ENCODE measurements around the gene PATZ1. TPM values are rescaled to one million over a fixed set of nuclear protein-coding genes. Genes with fewer than 3 reads are reported as not detected.
"Not testable (repeated sequence)": the region's sequence is repeated elsewhere in the genome, so short reads cannot be mapped to it uniquely, and the experiment has no call there.

The PATZ1 gene
- total RNA-seq, 1 donor from 2014 or later = 24.0 TPM

GRCh38 chr22:31326877-31327276, 19.3 kb downstream of the PATZ1 start:
- Histone ChIP-seq H3K27me3 (ENCODE audit: insufficient read depth, low read length) (no peaks in the 10 kb centered on the region), H3K9me3 (ENCODE audit: insufficient read depth, low read depth, low read length) (no peaks in the 10 kb centered on the region), H3K27ac (ENCODE audit: low read depth, low read length) (no peak overlapping the region), H3K79me2 (ENCODE audit: insufficient read depth, low read length) (no peaks in the 10 kb centered on the region), H3K36me3 (ENCODE audit: insufficient read depth, low read length) (peaks cover 7% of the 10 kb centered on the region), H3K9ac (ENCODE audit: low read length) (no peak overlapping the region), H2AFZ (ENCODE audit: low read depth, low read length) (no peak overlapping the region), H4K20me1 (ENCODE audit: insufficient read depth, low read length) (peaks cover 18% of the 10 kb centered on the region), H3K4me3 (ENCODE audit: insufficient read depth, low read depth, low read length) (no peak overlapping the region), H3K4me1 (ENCODE audit: insufficient read depth, low read length) (no peaks in the 10 kb centered on the region), H3K4me2 (ENCODE audit: low read length) (no peak overlapping the region)
- no peaks in the 10 kb centered on the region for H3K27me3 Mint-ChIP-seq (ENCODE audit: low read depth, unreplicated experiment)
- peaks cover 39% of the 10 kb centered on the region for H3K36me3 Mint-ChIP-seq (ENCODE audit: low read depth, unreplicated experiment)
- no peak for DNase-seq (ENCODE audit: low read depth)
- peaks cover 20% of the 10 kb centered on the region for H3K4me1 Mint-ChIP-seq (ENCODE audit: low read depth, unreplicated experiment)
- H3K27ac Mint-ChIP-seq (ENCODE audit: unreplicated experiment) = no peak overlapping the region
- no peak overlapping the region for H3K4me3 Mint-ChIP-seq (ENCODE audit: unreplicated experiment)
- no peaks in the 10 kb centered on the region for H3K9me3 Mint-ChIP-seq (ENCODE audit: unreplicated experiment)
- no peak for FAIRE-seq
- TF ChIP-seq CTCF (IDR thresholded peaks at IDR 0.05; ENCODE audit: insufficient read depth, low read depth, low read length) (no peak), EZH2 (IDR thresholded peaks at IDR 0.05; ENCODE audit: insufficient read depth, low read length) (no peak)

GRCh38 chr22:31323578-31324550, 22.3 kb downstream of the PATZ1 start:
- FAIRE-seq = no peak
- TF ChIP-seq CTCF (IDR thresholded peaks at IDR 0.05; ENCODE audit: insufficient read depth, low read depth, low read length) (no peak), EZH2 (IDR thresholded peaks at IDR 0.05; ENCODE audit: insufficient read depth, low read length) (no peak)
- Mint-ChIP-seq H3K9me3 (ENCODE audit: unreplicated experiment) (no peaks in the 10 kb centered on the region), H3K4me3 (ENCODE audit: unreplicated experiment) (no peak overlapping the region), H3K27me3 (ENCODE audit: low read depth, unreplicated experiment) (no peaks in the 10 kb centered on the region), H3K4me1 (ENCODE audit: low read depth, unreplicated experiment) (peaks cover 10% of the 10 kb centered on the region), H3K27ac (ENCODE audit: unreplicated experiment) (no peak overlapping the region), H3K36me3 (ENCODE audit: low read depth, unreplicated experiment) (peaks cover 27% of the 10 kb centered on the region)
- Histone ChIP-seq H2AFZ (ENCODE audit: low read depth, low read length) (no peak overlapping the region), H3K4me2 (ENCODE audit: low read length) (no peak overlapping the region), H3K27ac (ENCODE audit: low read depth, low read length) (no peak overlapping the region), H3K4me1 (ENCODE audit: insufficient read depth, low read length) (no peaks in the 10 kb centered on the region), H3K4me3 (ENCODE audit: insufficient read depth, low read depth, low read length) (no peak overlapping the region), H3K27me3 (ENCODE audit: insufficient read depth, low read length) (no peaks in the 10 kb centered on the region), H3K36me3 (ENCODE audit: insufficient read depth, low read length) (peaks cover 7% of the 10 kb centered on the region), H3K79me2 (ENCODE audit: insufficient read depth, low read length) (no peaks in the 10 kb centered on the region), H3K9me3 (ENCODE audit: insufficient read depth, low read depth, low read length) (no peaks in the 10 kb centered on the region), H4K20me1 (ENCODE audit: insufficient read depth, low read length) (peaks cover 10% of the 10 kb centered on the region), H3K9ac (ENCODE audit: low read length) (no peak overlapping the region)
- no peak for DNase-seq (ENCODE audit: low read depth)

GRCh38 chr22:31321421-31321820, 24.7 kb downstream of the PATZ1 start:
- Histone ChIP-seq H3K9me3 (ENCODE audit: insufficient read depth, low read depth, low read length) (no peaks in the 10 kb centered on the region), H3K4me2 (ENCODE audit: low read length) (no peak overlapping the region), H3K27ac (ENCODE audit: low read depth, low read length) (no peak overlapping the region), H3K9ac (ENCODE audit: low read length) (no peak overlapping the region), H3K4me3 (ENCODE audit: insufficient read depth, low read depth, low read length) (no peak overlapping the region), H4K20me1 (ENCODE audit: insufficient read depth, low read length) (no peaks in the 10 kb centered on the region), H3K4me1 (ENCODE audit: insufficient read depth, low read length) (no peaks in the 10 kb centered on the region), H3K79me2 (ENCODE audit: insufficient read depth, low read length) (no peaks in the 10 kb centered on the region), H3K36me3 (ENCODE audit: insufficient read depth, low read length) (peaks cover 7% of the 10 kb centered on the region), H3K27me3 (ENCODE audit: insufficient read depth, low read length) (no peaks in the 10 kb centered on the region), H2AFZ (ENCODE audit: low read depth, low read length) (no peak overlapping the region)
- peaks cover 11% of the 10 kb centered on the region for H3K36me3 Mint-ChIP-seq (ENCODE audit: low read depth, unreplicated experiment)
- no peaks in the 10 kb centered on the region for H3K9me3 Mint-ChIP-seq (ENCODE audit: unreplicated experiment)
- no peak for TF ChIP-seq EZH2 (IDR thresholded peaks at IDR 0.05; ENCODE audit: insufficient read depth, low read length)
- no peaks in the 10 kb centered on the region for H3K4me1 Mint-ChIP-seq (ENCODE audit: low read depth, unreplicated experiment)
- no peak overlapping the region for H3K4me3 Mint-ChIP-seq (ENCODE audit: unreplicated experiment)
- no peaks in the 10 kb centered on the region for H3K27me3 Mint-ChIP-seq (ENCODE audit: low read depth, unreplicated experiment)
- no peak overlapping the region for H3K27ac Mint-ChIP-seq (ENCODE audit: unreplicated experiment)
- DNase-seq (ENCODE audit: low read depth) (no peak), FAIRE-seq (no peak)

- H3K79me2 ChIP-seq (ENCODE audit: insufficient read depth, low read length); H3K27me3 Mint-ChIP-seq (ENCODE audit: low read depth, unreplicated experiment); H4K20me1 ChIP-seq (ENCODE audit: insufficient read depth, low read length); H3K9me3 Mint-ChIP-seq (ENCODE audit: unreplicated experiment); H3K27ac Mint-ChIP-seq (ENCODE audit: unreplicated experiment); H3K4me3 ChIP-seq (ENCODE audit: insufficient read depth, low read depth, low read length); H3K4me2 ChIP-seq (ENCODE audit: low read length); H3K4me1 ChIP-seq (ENCODE audit: insufficient read depth, low read length); H3K36me3 ChIP-seq (ENCODE audit: insufficient read depth, low read length); H3K36me3 Mint-ChIP-seq (ENCODE audit: low read depth, unreplicated experiment); H3K4me3 Mint-ChIP-seq (ENCODE audit: unreplicated experiment); DNase-seq (ENCODE audit: low read depth); H3K9me3 ChIP-seq (ENCODE audit: insufficient read depth, low read depth, low read length); H3K4me1 Mint-ChIP-seq (ENCODE audit: low read depth, unreplicated experiment); H3K27ac ChIP-seq (ENCODE audit: low read depth, low read length); H3K27me3 ChIP-seq (ENCODE audit: insufficient read depth, low read length); FAIRE-seq; H3K9ac ChIP-seq (ENCODE audit: low read length); H2AFZ ChIP-seq (ENCODE audit: low read depth, low read length): not testable (repeated sequence)
Observed at GRCh38 chr22:31314220-31314619, 31.9 kb downstream of the PATZ1 start.
